VCaP (cell line): ENCODE data around the gene BUD13.

Source experiments
- H3K27ac ChIP-seq: fragments of 450-650 bp; 2 replicates; pipeline ENCODE4 v1.5.1; 2017
- TF ChIP-seq, protein P1 (sequence below): fragments of 450-650 bp; conservative IDR thresholded peaks from 2 replicates; pipeline ENCODE4 v1.5.1; 2017; ENCODE audit warnings: mild to moderate bottlenecking, moderate library complexity

The BUD13 gene

DNA sequence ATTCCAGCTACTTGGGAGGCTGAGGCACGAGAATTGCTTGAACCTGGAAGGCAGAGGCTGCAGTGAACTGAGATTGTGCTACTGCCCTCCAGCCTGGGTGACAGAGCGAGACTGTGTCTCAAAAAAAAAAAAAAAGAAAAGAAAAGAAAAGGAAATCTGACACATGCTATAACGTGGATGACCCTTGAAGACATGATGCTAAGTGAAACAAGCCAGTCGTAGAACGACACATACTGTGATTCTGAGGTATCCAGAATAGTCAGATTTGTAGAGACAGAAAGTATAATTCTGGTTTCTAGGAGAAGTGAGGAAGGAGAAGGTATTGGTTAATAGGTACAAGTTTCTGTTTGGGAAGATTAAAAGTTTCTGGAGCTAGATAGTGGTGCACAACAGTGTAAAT is 25.6 kb upstream of the BUD13 start:
- H3K27ac ChIP-seq = no peak overlapping the region
- TF ChIP-seq, protein P1, sequence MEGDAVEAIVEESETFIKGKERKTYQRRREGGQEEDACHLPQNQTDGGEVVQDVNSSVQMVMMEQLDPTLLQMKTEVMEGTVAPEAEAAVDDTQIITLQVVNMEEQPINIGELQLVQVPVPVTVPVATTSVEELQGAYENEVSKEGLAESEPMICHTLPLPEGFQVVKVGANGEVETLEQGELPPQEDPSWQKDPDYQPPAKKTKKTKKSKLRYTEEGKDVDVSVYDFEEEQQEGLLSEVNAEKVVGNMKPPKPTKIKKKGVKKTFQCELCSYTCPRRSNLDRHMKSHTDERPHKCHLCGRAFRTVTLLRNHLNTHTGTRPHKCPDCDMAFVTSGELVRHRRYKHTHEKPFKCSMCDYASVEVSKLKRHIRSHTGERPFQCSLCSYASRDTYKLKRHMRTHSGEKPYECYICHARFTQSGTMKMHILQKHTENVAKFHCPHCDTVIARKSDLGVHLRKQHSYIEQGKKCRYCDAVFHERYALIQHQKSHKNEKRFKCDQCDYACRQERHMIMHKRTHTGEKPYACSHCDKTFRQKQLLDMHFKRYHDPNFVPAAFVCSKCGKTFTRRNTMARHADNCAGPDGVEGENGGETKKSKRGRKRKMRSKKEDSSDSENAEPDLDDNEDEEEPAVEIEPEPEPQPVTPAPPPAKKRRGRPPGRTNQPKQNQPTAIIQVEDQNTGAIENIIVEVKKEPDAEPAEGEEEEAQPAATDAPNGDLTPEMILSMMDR = no peak

DNA sequence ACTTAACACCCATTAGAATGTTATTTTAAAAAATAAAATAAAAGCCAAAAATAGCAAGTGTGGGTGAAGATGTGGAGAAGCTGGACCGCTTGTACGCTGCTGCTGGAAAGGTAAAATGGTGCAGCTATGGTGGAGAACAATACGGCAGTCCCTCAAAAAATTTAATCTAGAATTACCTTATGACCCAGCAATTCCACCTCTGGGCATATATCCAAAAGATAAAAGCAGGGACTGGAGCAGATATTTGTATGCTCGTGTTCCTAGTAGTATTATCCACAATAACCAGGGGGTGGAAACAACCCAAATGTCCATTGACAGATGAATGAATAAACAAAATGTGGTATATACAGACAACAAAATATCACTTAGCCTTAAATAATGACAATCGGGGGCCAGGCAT is 25.0 kb upstream of the BUD13 start:
- H3K27ac ChIP-seq = no peak overlapping the region
- TF ChIP-seq, protein P1 = no peak

DNA sequence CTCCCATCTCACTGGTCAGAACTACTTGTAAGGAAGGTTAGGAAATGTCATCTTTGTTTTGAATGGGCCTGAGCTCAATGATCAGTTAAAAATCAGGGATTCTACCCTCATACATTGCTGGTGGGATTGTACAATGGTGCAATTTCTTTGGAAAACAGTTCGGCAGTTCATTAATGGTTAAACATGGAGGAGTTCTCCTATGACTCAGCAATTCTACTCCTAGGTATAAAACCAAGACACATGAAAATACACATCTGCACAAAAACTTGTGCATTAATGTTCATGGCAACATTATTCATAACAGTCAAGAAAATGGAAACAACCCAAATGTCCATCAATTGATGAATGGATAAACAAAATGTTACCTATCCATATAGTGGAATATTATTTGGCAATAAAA is 23.8 kb upstream of the BUD13 start:
- H3K27ac ChIP-seq = no peak overlapping the region
- TF ChIP-seq, protein P1 = no peak

DNA sequence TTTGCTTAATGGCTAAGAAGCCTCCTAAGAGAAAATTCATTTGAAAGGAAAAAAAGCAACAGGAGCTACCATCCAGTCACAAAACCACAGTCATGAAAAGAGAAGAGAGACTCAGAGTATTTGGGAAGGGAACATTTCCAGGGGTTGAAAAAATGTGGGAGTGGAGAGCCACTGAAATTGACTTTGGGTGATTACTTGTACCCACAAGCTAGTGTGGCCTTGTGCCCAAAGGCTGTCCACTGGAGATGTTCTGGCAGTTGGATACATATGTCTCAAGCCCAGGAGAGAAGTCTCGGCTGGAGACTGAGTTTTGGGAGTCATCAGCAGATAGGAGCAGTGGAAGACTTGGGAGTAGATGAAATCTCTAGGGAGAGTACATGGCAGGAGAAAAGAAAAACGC is 22.1 kb upstream of the BUD13 start:
- TF ChIP-seq, protein P1 = no peak
- H3K27ac ChIP-seq = no peak overlapping the region

DNA sequence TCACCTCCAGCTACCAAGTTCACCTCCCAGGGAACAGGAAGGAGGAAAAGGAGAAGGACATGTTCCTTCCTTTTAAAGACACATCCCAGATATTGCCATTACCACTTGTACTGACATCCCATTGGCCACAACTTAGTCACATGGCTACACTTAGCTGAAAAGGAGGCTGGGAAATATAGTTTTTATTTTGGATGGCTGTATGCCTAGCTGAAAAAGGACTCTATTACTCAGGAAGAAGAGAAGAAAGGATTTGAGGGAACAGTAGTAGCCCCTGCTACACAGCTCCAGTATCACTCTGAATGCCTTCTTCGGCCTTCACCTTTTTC is 20.9 kb upstream of the BUD13 start:
- TF ChIP-seq, protein P1 = no peak
- no peak overlapping the region for H3K27ac ChIP-seq

DNA sequence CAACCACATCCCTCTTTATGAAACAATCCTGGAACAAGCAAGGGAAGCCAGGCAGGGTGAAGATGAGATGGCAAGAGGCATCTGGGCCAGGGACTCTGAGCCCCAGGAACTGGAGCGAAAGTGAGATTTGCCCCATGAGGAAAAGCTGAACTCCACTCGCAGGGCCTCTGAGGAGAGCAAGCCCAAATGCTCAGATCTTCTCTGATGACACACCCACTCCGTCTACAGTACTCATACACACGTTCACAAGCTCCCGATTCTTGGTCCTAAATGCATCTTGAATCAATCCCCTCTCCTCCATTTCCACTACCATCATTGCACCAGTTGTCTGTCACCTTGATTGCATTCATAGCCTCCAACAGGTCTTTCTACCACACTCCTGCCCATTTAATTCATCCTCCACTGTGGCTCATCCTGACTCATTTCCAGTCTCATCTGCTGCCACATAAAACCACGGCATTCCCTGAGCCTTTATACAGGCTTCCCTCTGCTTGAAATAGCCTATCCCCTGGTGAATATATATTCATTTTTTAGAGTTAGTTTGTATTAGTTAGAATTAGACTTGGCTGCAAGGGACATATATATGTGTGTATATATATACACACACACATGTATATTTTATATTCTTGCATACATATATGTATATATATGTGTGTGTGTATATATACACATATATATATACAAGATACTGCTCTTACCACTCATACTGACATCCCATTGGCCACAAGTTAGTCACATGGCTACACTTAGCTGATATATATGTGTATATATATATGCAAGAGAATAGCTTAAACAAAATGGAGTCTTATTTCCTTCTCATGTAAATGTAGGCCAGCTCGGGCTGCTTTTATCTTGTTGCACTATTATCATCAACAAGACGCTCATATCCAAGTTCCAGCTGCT is 20.3 kb upstream of the BUD13 start:
- H3K27ac ChIP-seq = no peak overlapping the region
- TF ChIP-seq, protein P1 = no peak

DNA sequence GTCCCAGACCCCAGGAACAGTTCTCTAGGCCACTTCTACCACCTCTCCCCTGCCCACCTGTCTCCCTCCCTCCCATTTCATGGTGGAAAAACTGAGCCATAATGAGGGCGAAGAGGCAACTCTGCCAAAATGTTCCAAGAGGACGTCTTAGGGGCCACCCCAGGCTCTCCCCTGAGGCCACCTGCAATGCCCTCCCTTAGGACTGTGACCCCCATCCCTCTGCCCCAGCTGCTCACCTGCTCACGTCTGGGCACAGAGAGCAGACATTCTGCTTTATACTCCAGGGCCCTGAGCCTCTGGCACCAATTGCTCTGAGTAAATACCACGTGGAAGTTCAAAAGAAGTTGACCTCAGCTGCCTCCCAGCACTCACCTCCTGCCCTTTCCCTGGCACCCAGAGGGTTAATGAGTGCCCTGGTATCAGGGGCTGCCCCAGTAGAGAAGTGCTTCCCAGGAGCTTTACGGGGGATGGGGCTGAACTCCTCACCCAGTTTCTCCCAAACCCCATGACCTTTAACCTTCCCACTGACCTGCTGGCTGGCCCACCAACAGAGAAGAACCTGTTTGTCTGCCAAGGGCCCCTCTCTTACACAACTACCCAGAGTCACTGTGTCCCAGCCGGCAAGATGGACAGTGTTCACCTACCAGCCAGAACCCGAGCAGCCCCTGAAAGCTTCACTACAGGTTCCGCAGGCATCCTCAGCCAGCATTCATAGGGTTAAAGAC is 19.5 kb upstream of the BUD13 start:
- TF ChIP-seq, protein P1 = no peak
- H3K27ac ChIP-seq = no peak overlapping the region
